ENCODE measurements around the gene TNS1. TPM values are rescaled to one million over a fixed set of nuclear protein-coding genes. Genes with fewer than 3 reads are reported as not detected.

The TNS1 gene
- total RNA-seq, 2 donors from 2014 or later, result 1,836 to 2,296 TPM

- no peaks in the 10 kb centered on the region for H3K9me3 ChIP-seq
- no peaks in the 10 kb centered on the region for H3K27me3 ChIP-seq (replicated peaks; ENCODE audit: insufficient read depth)
- H3K4me1 ChIP-seq (ENCODE audit: control insufficient read depth in 1 of 2, low read depth in 2 of 2), result peaks cover 72 to 95% of the 10 kb centered on the region in 2 donors
- H3K4me3 ChIP-seq, result peak overlapping the region; percentile 54
- DNase-seq (ENCODE audit: low spot score) (peak; percentile 76), ATAC-seq (ENCODE audit: insufficient number of reproducible peaks, low FRiP score, low read depth) (peak; percentile 73)
- no peak for TF ChIP-seq CTCF (IDR thresholded peaks at IDR 0.05)
- H3K27ac ChIP-seq, result peak overlapping the region; percentile 90 to 91
- peaks cover 60% of the 10 kb centered on the region for H3K36me3 ChIP-seq
Measured at GRCh38 chr2:217858519-217859491, 144.0 kb downstream of the TNS1 start.

GRCh38 chr2:217857624-217858506 lies 144.9 kb downstream of the TNS1 start:
- DNase-seq (ENCODE audit: low spot score) (no peak), ATAC-seq (ENCODE audit: insufficient number of reproducible peaks, low FRiP score, low read depth) (peak; percentile 28)
- no peak for TF ChIP-seq CTCF (IDR thresholded peaks at IDR 0.05)
- Histone ChIP-seq H3K27ac (peak overlapping the region; percentile 88 to 90), H3K4me1 (ENCODE audit: control insufficient read depth in 1 of 2, low read depth in 2 of 2) (peaks cover 72 to 95% of the 10 kb centered on the region in 2 donors), H3K36me3 (peaks cover 61% of the 10 kb centered on the region), H3K9me3 (no peaks in the 10 kb centered on the region), H3K4me3 (peak overlapping the region; percentile 54), H3K27me3 (replicated peaks; ENCODE audit: insufficient read depth) (no peaks in the 10 kb centered on the region)

GRCh38 chr2:217856871-217857270 lies 145.9 kb downstream of the TNS1 start:
- DNase-seq (ENCODE audit: low spot score) (no peak), ATAC-seq (ENCODE audit: insufficient number of reproducible peaks, low FRiP score, low read depth) (no peak)
- H3K27me3 ChIP-seq (replicated peaks; ENCODE audit: insufficient read depth), result no peaks in the 10 kb centered on the region
- peaks cover 77 to 96% of the 10 kb centered on the region in 2 donors for H3K4me1 ChIP-seq (ENCODE audit: control insufficient read depth in 1 of 2, low read depth in 2 of 2)
- no peak for TF ChIP-seq CTCF (IDR thresholded peaks at IDR 0.05)
- H3K9me3 ChIP-seq, result no peaks in the 10 kb centered on the region
- peaks cover 56% of the 10 kb centered on the region for H3K36me3 ChIP-seq
- H3K27ac ChIP-seq, result peak overlapping the region; percentile 88 to 90
- H3K4me3 ChIP-seq, result no peak overlapping the region

GRCh38 chr2:217856159-217856558 lies 146.6 kb downstream of the TNS1 start:
- peaks cover 79 to 96% of the 10 kb centered on the region in 2 donors for H3K4me1 ChIP-seq (ENCODE audit: control insufficient read depth in 1 of 2, low read depth in 2 of 2)
- no peaks in the 10 kb centered on the region for H3K27me3 ChIP-seq (replicated peaks; ENCODE audit: insufficient read depth)
- DNase-seq (ENCODE audit: low spot score), result no peak
- H3K9me3 ChIP-seq, result no peaks in the 10 kb centered on the region
- H3K4me3 ChIP-seq, result no peak overlapping the region
- no peak for TF ChIP-seq CTCF (IDR thresholded peaks at IDR 0.05)
- peak overlapping the region; percentile 88 to 90 for H3K27ac ChIP-seq
- ATAC-seq (ENCODE audit: insufficient number of reproducible peaks, low FRiP score, low read depth), result no peak
- H3K36me3 ChIP-seq, result peaks cover 49% of the 10 kb centered on the region
